CD4-positive, alpha-beta T cell treated with Interleukin-4 for 1 hour (primary cell): ENCODE data around the gene LBX1.
"Not testable (repeated sequence)": the region's sequence is repeated elsewhere in the genome, so short reads cannot be mapped to it uniquely, and the experiment has no call there.

Source experiments
- DNase-seq, 2 donors: peaks; one replicate each; pipeline ENCODE4 v3.0.0-alpha.2; 2020 to 2022

Gene LBX1

DNA sequence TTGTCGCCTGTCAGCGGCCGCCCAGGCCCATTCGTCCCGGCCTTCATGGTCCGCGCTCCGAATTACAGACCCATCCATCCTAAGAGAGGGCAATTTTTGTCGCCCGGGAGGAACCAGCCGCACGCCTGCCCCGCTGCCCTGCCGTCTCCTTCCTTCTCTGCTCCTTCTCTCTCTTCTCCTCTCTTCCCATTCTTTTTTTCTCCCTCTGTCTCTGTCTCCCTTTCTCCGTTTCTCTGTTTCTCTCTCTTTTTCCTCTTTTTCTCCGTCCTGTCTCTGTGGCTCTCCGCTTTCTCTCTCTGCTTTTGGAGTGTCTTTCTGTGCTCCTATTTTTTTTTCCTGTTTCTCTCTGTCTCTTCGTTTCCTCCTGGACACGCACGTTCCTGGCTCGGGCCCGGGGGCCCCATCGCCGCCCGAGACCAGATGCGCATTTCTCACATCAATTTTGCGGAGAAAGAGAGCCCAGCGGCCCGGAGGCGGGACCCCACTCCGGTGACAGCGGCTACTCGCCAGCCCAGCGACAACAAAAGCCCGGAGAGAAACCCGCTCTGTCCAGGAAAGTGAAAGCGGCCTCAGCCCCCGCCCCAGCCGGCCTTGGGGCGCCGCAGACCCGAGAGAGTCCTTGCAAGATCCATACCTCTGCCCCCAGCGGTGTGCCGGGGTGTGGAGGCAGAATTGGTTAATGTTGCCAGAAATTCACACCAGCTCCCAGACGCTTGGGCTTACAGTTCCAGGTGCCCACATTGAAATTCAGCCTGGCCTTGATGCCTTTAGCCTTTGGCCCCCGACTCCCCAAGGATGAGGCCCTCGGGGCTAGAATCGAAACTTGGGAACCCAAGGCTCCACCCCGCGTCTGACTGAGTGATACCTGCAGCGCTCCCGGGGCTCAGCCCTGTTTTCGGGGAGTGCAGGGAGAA lies 4.1 kb downstream of the LBX1 start:
- DNase-seq: no peak

DNA sequence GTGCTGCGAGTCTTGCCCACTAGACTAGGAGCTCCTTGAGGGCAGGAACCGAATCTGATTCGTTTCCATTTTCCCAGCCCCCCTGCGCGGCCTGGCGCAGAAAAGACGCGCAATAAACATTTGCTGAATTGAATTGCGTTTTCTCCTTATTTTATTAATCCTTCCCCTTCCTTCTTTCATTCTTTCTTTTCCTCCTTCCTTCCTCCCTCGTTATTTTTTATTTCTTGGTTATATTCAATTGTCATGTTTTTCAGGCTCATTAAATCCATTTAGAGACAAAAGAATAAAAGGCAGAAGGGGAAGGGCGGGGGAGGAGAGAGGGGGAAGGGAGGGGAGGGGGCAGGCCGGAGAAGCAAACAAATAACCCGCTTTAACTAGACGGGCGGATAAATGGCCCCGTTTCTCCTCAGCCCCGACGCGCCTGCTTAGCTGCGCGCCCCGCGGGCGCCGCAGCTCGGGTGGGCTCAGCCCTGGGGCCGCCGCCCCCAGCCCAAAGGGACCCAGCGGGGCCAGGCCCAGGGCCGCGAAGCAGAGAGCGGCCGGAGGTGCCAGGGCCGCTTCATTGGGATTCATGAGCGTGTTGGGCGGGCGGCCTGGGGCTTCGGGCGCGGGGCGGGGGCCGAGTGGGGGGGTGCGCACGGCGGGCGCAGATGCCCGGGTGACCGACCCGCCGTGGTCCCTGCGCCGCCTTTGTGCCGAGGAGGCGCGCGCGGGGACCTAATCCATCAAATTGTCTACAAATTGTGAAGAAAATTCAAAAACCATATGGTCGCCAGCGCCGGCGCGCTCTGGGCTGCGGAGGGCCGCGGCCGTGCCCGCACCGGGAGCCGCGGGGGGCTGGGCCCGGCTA lies 5.0 kb downstream of the LBX1 start:
- no peak for DNase-seq

DNA sequence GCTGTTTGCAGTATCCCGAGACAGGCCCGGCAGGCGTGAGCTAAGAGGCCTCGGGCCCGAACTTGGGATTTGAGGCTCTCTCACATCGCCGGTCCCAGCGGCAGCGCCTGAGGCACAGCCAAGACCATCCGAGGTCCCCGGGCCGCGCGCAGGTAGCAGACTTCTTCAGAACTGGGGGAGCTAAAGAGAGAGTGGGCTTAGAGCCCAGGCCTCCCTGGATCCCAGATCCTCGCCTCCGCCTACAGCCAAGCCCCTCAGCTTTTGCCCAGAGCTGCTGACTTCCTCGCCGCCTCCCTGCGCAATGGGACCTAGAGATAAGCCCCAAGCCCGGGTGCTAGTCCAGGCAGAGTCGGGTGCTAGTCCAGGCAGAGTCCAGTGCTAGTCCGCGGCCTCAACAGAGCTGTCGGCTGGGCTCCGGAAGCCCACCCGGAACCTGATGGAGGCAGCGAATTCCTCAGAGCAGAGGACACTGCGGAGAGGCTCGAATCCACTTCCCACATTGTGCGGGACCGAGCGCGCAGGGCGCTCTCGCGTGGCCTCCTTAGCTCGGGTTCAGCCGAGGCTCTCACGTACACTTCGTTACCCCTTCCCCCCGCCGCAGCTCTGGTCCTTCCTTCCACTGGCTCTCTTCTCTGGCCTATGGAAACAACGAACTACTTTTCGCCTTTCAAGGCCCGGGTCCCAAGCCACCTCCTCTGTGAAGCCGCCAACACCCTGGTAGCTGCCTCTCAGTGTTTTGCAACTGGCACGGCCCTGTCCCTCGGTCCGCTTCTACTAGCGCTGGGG lies 5.8 kb downstream of the LBX1 start:
- no peak for DNase-seq

DNA sequence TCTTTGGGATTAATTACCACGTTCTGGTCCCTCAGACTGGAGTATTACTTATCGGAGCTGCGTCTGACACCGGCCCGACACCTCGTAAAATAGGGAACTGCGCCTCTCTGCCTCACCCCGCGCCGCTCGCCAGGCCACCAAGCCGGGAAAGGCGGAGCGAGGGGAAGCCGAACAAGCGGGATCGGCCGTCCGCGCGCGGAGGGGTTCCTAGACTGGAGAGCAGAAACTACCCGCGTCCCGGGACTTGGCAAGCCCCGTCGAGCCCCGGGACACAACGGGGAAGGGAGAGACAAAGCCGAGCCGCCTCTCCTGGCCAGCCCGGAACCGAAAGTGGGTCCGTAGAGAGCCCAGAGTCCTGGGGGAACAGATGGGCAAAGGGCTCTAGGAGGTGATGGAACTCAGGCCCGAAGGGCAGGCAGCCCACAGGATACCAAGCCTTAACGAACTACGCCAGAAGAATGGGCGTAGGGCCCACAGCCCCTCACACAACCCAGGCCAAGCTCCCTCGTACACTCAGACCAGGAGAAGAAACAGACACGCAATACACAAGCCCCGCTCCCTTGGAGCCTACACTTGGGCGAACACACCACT lies 6.5 kb downstream of the LBX1 start:
- no peak for DNase-seq

DNA sequence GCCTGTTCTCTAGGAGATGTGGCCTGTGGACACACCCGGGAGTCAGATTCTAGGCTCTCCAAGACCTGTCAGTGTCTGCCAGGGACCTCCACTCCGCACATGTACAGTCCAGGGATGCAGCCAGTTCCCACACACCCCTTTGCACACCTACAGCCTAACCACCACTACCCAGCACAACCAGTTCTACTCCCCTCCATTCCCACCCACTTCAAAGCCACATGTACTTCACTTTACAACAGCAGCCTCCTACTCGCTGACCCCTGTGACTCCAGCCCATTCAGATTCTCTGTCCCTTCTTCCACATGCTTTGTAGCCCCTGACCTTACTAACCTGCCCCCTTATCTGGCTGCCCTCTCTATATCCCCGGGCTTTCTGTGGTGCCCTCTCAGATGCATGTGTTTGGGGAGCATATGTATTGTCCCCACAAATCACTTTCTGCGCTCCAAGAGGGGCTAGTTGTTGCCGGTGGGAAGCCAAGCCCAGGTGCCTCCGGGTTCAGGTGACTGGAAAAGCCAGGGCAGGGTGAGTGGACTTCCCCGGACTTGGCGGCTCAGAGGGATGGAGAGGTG lies 7.2 kb downstream of the LBX1 start:
- no peak for DNase-seq

DNA sequence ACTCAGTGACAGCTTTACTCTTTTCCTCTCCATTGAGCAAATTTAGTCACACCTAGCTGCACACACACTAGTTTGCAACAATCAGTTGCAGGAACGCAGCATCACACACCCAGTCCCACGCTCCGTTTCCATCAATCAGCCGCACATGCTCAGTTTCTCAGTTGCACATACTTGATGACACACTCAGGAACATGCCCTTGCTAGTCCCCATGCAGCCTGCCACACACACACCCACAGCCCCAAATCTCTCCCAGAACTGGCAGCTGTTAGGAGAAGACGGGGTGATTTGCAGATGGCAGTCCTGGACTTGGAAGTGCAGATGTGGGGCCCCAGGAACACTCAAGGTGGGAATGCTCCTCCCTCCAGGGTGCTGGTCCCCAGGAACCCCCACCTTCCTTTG lies 7.7 kb downstream of the LBX1 start:
- no peak for DNase-seq

DNA sequence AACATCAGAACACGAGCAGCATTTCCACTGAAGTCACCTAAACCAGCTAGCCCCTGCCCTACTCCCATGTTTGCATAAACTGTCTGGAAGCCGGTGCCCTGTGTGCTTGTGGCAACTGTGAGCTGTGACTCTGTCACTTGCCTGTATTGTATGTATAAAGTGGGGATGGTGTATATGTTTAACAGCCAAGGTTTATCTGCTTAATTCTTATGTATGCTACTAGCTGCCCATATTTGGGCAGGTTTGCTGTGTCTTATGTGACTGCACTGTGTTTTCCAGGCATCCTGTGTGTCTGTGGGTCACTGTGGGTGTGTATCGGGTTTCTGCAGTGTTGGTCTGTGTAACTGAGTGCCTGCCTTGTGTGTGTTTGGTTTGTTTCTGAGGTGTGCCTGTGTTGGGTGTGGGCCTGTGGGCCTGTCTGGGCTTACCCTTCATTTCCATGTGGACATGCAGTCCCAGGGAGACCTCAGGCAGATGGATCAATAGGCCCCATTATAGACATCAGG lies 9.3 kb downstream of the LBX1 start:
- no peak for DNase-seq

DNA sequence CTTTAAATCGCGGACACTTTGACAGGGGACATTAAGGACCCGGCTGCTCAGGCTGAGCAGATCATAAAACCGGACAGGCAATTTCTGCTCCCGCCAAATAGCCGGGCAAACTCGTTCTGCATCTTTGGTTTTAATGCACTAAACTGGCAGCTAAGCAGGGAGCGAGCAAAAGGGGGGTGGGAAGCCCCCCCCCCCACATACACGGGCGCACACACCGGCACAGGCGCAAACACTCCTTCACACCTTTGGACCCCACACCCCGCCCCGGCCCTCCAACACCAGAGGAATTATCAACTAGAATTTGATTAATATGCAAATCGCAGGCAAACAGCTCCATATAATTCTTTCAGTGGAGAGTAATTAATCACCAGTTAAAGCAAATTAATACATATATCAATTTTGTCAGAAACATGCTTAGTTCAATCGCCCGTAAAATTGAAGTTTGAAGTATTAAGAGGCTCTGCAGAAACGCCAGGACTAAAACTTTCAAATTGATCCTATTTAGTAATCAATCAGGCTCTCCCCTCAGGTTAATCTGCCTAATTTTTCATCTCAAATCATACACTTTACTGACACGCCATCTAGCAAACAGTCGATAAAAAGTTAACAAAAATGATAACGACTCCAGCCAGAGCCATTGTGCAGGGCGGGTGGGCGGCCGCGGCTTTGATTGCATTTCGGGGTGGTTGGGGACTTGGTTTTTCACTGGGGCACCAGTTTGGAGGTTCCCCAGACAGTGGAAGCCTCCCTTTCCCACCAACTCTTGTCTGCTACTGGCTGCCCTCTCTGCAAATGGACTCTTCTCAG lies 9.9 kb downstream of the LBX1 start:
- DNase-seq: no peak

DNA sequence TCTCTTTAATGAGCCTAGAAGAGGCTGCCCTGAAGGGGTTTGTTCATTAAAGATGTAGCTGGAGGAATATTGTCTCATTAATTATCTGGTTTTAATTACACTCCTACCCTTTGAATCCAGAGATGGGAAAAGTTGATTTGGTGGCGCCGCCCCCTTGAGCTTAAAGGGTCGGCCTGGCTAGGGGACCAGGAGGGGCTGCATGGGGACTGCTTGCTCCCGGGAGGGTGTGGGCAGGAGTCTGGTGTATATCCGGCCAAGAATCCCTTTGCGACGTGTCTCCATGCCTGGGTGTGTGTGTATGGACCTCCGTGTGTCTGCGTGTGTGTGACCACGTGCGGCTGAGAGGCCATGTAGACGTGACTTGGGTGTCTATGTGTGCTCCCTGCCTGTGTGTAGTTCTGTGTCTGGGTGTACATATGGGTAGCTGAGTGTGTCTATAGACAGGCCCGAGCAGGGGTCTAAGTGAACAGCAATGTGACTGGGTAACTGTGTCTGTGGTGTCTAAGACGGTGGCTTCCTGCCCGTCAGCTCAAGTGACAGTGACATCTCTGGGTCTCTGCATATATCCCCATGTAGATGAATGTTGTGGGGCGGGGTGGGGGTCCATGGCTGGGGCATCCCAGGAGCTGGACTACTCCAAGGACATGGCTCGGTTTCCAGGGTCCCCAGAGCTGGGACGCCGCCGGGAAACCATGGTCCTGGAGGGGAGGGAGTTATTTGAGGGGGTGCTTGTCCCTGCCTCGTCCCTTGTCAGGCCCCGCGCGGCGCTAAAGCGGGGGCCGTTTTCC lies 10.7 kb downstream of the LBX1 start:
- no peak for DNase-seq

DNA sequence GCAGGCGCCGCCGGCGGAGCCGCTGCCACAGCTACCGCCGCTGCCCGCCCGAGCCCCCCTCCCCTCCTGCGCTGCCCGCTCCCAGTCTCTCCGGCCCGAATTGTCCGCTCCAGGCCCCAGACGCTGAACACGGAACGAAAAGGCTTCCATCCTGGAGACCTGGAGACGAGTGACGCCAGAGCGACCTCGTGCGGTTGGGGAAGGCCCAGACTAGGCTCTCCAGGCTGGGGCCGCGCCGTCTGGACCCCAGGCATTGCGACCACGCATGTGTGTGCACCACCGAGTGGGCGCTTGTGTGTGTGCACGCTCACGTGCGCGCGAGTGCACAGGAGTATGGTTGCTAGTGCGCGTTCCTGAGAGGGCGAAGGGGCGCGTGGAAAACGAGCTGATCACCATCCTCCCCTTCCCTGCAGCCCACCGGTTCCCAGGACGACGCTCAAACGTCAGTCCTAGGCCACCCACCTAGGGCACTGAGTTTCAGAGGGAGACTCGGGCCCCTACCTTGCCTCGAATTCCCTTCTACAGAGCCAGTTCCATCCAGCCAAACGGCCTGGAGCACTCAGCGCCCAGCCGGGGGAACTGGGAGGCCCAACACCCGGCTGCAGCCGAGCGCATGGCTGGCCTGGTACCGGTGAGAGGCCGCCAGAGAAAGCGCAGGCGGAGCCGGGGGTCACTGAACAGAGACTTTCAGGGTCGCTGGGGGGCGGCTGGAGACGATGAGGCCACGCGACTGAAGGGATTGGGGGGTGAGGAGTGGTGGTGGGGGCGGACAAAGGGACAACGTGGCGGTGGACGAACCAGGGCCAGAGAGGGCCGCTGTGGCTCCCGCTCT lies 11.6 kb downstream of the LBX1 start:
- DNase-seq: no peak

DNA sequence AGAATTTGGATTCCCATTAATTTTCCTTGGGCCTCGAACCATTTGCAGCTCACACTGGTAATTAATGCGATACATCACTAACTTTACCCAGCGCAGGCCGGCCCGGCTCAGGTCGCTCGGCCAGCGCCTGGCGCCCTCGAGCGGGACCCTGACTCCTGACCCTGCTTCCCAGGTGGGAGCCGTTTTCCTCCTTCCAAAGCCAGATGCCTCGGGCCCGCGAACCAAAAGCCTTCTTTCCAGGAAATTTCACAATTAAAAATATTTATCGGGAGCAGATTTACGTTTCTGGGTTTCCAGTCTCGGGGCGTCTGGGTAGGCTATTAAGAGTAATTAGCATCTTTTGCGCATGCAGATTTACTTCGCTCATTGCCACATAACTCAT lies 12.2 kb downstream of the LBX1 start:
- DNase-seq: no peak

DNA sequence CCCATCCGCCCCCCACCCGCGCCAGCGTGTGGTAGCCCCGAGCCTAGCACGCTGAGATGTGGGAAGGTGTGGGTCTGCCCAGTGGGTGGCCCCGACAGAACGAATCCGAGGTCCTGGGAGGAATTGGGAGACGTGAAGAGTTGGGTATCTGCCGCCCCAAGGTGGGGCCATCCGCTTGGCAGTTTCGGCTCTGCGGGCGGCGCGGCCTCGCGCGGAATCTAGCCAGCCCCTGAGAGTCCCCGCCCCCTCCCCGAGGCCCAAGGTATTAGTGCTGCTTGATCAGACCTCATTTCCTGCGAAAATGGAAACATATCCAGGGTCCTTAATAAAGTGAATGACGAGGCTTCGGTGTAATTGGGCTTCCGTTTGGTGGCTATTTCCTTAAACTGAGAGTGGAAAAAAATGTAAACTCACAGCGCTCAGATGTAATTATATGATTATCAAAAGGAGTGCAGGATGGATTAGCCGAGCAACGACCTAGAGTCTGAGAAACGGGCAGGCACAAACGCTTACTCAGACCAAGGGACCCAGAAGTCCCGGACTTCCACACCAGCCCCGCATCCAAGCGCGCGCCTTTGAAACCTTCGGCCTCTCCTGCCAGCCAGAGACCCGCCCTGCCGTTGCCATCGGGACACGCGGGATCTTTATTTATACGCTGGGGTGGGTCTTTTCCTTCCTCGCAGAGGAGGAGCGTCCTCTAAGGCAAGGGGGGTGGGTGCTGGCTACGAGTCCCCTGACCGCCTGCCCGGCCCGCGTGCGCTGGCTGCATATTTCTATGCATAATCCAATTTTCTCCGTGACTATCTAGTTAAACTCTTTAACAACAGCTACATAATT lies 12.8 kb downstream of the LBX1 start:
- DNase-seq: no peak

DNA sequence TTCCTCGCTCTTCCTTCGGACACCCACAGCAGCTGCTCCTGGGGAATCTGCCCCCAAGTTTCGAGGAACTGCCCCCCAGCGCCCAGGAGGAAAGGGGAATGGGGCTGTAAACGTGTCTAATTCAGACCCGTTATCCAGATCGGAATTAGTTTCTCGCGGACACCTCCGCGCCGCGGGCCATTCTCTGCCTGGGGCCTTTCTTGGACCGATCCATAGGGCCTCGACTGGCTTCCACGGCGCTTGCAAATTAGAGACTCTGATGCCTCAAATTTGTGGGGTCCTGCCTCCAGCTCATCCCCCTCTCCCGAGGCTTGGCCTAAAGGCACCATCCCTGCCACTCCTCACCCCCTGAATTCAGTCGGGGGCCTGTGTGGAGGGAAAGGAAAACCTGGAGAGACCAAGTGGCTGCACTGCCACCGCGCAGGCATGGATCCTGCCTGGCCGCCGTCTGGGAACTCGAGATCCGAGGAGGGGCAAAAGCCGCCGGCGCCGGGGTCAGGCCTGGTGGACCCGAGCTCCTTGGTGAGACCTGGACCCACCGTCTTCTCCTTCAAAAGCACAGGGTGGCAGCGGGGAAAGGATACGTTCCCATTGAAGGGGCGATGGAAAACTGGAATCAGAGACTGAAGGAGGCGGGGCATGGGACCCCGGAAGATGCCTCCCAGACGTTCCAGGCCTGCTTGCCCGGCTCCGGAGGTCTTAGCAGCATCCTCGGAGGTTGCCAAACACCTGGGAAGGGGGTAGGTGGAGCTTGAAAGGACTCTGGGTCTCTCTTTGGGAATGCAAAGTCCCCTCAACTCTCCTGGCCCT lies 13.7 kb downstream of the LBX1 start:
- no peak for DNase-seq

DNA sequence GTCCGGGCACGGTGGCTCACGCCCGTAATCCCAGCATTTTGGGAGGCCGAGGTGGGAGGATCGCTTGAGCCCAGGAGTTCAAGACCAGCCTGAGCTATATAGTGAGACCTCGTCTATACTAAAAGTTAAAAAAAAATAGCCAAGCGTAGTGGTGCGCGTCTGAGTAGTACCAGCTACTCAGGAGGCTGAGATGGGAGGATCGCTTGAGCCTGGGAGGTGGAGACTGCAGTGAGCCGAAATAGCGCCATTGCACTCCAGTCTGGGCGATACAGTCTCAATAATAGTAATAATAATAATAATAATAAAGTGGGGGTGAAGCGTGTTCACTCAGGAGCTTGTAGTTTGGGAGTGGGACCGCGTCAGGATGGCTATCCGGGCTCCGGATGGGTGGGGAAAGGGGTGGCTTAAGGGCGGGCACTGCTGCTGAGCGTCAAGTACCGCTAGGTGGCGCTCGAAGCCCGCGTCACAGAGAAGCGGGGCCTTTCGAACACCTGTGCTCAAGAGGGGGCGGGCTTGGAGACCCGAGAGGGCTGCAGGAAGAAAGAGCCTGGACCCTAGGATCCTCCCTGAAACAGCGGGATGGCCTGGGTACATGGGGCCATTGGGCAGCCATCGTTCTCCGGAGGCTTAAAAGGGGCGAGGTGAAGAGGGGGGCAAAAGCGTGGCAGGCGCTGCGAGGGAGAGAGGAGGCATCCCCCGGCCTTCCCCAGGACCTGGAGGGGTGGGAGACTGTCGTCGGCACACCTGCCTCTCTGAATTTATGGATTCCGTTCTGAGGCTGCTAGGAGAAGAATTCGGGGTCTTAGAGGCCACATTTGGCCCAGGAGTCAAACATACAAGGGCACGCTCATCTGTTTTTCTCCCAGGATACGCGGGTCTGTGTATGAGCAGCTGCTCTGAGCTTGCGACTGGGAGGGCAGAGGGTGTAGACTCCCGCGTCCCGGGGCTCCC lies 14.5 kb downstream of the LBX1 start:
- DNase-seq: peak; percentile 68 to 72

DNA sequence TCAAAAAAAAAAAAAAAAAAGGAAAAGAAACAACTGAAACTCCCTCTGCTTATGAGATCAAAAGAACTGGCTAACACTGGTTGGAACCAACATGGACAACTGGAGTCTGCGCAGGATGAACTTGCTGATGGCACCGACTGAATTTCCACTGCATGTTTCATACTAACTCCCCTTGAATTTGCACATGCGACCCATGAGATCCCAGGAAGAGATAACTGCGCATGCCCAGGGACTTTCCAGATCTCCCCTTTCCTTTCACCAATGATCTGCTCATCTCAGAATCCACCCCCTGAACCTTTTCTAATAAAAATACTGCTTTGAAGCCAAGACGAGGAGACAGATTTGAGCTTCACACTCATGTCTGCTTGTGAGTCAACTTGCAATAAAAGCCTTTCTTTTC lies 20.7 kb downstream of the LBX1 start:
- no peak for DNase-seq

DNA sequence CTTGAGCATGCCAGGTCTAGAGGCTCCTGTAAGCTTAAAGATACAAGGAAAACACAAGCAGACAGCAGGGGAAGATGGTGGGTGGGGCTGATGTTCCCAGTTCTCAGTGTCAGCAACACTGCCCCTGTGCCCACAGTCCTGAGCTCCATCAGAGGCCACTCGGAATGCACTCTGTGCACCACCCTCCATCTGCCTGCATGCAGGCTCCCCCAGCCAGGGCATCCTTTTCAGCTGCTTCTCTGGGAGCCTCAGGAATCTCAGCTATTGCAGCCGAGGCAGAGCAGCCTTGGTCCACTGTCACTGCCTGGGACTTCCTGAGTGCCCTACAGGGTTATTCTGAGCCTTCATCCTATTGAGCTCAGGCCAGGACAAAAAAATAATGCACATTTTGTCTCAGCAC lies 22.2 kb downstream of the LBX1 start:
- no peak for DNase-seq

DNA sequence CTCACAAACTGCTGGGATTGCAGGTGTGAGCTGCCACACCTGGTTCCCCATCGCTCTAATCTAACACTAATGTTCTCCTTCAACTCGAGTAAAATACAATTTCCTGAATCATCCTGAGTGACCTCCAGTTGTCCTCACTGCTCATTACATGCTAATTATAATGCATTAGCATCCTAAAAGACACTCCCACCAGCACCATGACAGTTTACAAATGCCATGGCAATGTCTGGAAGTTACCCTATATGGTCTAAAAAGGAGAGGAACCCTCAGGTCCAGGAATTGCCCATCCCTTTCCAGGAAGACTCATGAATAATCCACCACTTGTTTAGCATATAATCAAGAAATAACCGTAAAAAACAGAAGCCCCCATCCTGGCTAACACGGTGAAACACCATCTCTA lies 26.6 kb downstream of the LBX1 start:
- not testable (repeated sequence) for DNase-seq
